HG03442 (cell line): ENCODE data around the gene TBC1D8.

Experiments
- ATAC-seq: cut with Tn5 transposase; IDR thresholded peaks from one replicate; pipeline ENCODE4 v1.9.1; 2021; ENCODE audit warnings: mild to moderate bottlenecking, moderate library complexity; ENCODE audit not compliant: unreplicated experiment

Gene TBC1D8

GRCh38 chr2:100984892-100985307, 166.3 kb downstream of the TBC1D8 start:
- ATAC-seq = no peak

- no peak for ATAC-seq
These were observed 167.4 kb downstream of the TBC1D8 start for GRCh38 chr2:100983684-100984310.

- no peak for ATAC-seq
These were observed 168.0 kb downstream of the TBC1D8 start for GRCh38 chr2:100983201-100983600.

- no peak for ATAC-seq
These were observed 168.7 kb downstream of the TBC1D8 start for GRCh38 chr2:100982431-100982861.

- ATAC-seq = no peak
These were observed 170.2 kb downstream of the TBC1D8 start for GRCh38 chr2:100981011-100981410.

GRCh38 chr2:100980046-100980445, 171.1 kb downstream of the TBC1D8 start:
- no peak for ATAC-seq

- no peak for ATAC-seq
These were observed 172.5 kb downstream of the TBC1D8 start for GRCh38 chr2:100978582-100979191.

GRCh38 chr2:100977511-100977910, 173.7 kb downstream of the TBC1D8 start:
- no peak for ATAC-seq

- ATAC-seq = peak; percentile 79
These were observed 174.4 kb downstream of the TBC1D8 start for GRCh38 chr2:100976645-100977391.

- ATAC-seq = no peak
These were observed 175.1 kb downstream of the TBC1D8 start for GRCh38 chr2:100976061-100976460.

GRCh38 chr2:100975521-100975785, 175.7 kb downstream of the TBC1D8 start:
- no peak for ATAC-seq

GRCh38 chr2:100974712-100975520, 176.3 kb downstream of the TBC1D8 start:
- no peak for ATAC-seq

- no peak for ATAC-seq
These were observed 178.7 kb downstream of the TBC1D8 start for GRCh38 chr2:100972452-100972851.

GRCh38 chr2:100971221-100971620, 180.0 kb downstream of the TBC1D8 start:
- ATAC-seq = no peak

- no peak for ATAC-seq
These were observed 181.2 kb downstream of the TBC1D8 start for GRCh38 chr2:100969998-100970397.

- no peak for ATAC-seq
These were observed 182.7 kb downstream of the TBC1D8 start for GRCh38 chr2:100968146-100969145.

GRCh38 chr2:100967716-100968115, 183.5 kb downstream of the TBC1D8 start:
- no peak for ATAC-seq

- ATAC-seq = no peak
These were observed 185.6 kb downstream of the TBC1D8 start for GRCh38 chr2:100965596-100965995.

- ATAC-seq = no peak
These were observed 186.5 kb downstream of the TBC1D8 start for GRCh38 chr2:100964681-100965169.

- no peak for ATAC-seq
These were observed 187.0 kb downstream of the TBC1D8 start for GRCh38 chr2:100964222-100964621.
